GM12878 (cell line): Measurements from ENCODE around the gene ITPR3. TPM values are rescaled to one million over a fixed set of nuclear protein-coding genes. Genes with fewer than 3 reads are reported as not detected.

Experiments used
- ATAC-seq: fragments of 200-7000 bp; cut with Tn5 transposase; 3 replicates; pipeline ENCODE4 v1.9.1; 2020; ENCODE audit warnings: mild to moderate bottlenecking, moderate library complexity
- BruUV-seq: library from RNA; stranded (reverse); fragments of 400-500 nt; replicated peaks from 2 replicates; lab custom pipeline; 2021; lab: Mats Ljungman, UMichigan
- CTCF ChIA-PET: fragments of 300-600 bp; sonication (Branson Sonifier 250); formaldehyde crosslinking; extraction: SDS; loops from one replicate; lab custom pipeline; 2021; ENCODE audit warnings: inconsistent platforms; lab: Yijun Ruan, JAX
- POLR2A ChIA-PET: fragments of 350-600 bp; formaldehyde crosslinking; extraction: SDS; loops from one replicate; lab custom pipeline; 2021; ENCODE audit warnings: inconsistent platforms; lab: Charles Lee
- RAD21 ChIA-PET: fragments of 300-600 bp; sonication (Branson Sonifier 250); formaldehyde crosslinking; loops from one replicate; lab custom pipeline; 2023; ENCODE audit warnings: antibody characterized with exemption; ENCODE audit not compliant: unreplicated experiment; lab: Charles Lee
- SMC1A ChIA-PET: fragments of 300-600 bp; sonication (Branson Sonifier 250); formaldehyde crosslinking; loops from one replicate; lab custom pipeline; 2023; ENCODE audit not compliant: unreplicated experiment, uncharacterized antibody; lab: Charles Lee
- DNase-seq: peaks from one replicate; pipeline ENCODE4 v3.0.0-alpha.2; 2011; ENCODE audit warnings: low read depth, low spot score
- FAIRE-seq: peaks from 3 replicates; lab custom pipeline; 2011; peaks lifted over from hg19 to GRCh38; lab: Jason Lieb, UNC
- H2AFZ ChIP-seq: 2 replicates; pipeline ENCODE4 v1.6.0; 2011; ENCODE audit warnings: low read depth, low read length, control low read depth; ENCODE audit not compliant: control insufficient read depth
- H3K27ac ChIP-seq: 2 replicates; pipeline ENCODE4 v1.5.1; 2011; ENCODE audit warnings: control low read depth; ENCODE audit not compliant: control insufficient read depth, insufficient read depth
- H3K27me3 ChIP-seq, 2 experiments: replicated peaks in 1 of 2; 2 replicates each; pipeline versions ENCODE4 v1.6.0 to v1.6.1; 2011; ENCODE audit warnings: low read length in 1 of 2; ENCODE audit not compliant: control insufficient read depth in 2 of 2, insufficient read depth in 2 of 2
- H3K36me3 ChIP-seq, 2 experiments: 2 replicates each; pipeline ENCODE4 v1.5.1; 2011; ENCODE audit warnings: low read length in 1 of 2; ENCODE audit not compliant: control insufficient read depth in 2 of 2, insufficient read depth in 2 of 2
- H3K4me1 ChIP-seq: 2 replicates; pipeline ENCODE4 v1.6.1; 2011; ENCODE audit warnings: mild to moderate bottlenecking, low read length, moderate library complexity, mixed read lengths; ENCODE audit not compliant: control insufficient read depth, insufficient read depth
- H3K4me2 ChIP-seq: 2 replicates; pipeline ENCODE4 v1.6.0; 2011; ENCODE audit warnings: control low read depth; ENCODE audit not compliant: control insufficient read depth, insufficient read depth
- H3K4me3 ChIP-seq: fragments of 200-600 bp; sonication (generic); 2 replicates; pipeline ENCODE4 v1.5.1; 2016
- H3K79me2 ChIP-seq: 2 replicates; pipeline ENCODE4 v1.6.0; 2011; ENCODE audit warnings: low read length; ENCODE audit not compliant: control insufficient read depth, insufficient read depth
- H3K9ac ChIP-seq: 2 replicates; pipeline ENCODE4 v1.8.0; 2011; ENCODE audit warnings: low read length, control low read depth, mixed read lengths; ENCODE audit not compliant: control insufficient read depth, insufficient read depth
- H3K9me3 ChIP-seq: replicated peaks from 3 replicates; pipeline ENCODE4 v1.5.1; 2011; ENCODE audit warnings: mild to moderate bottlenecking, low read length; ENCODE audit not compliant: control insufficient read depth, insufficient read depth
- H4K20me1 ChIP-seq: 2 replicates; pipeline ENCODE4 v1.6.0; 2011; ENCODE audit not compliant: control insufficient read depth, insufficient read depth
- CBX5 ChIP-seq: sonication (generic); IDR thresholded peaks from 2 replicates; pipeline ENCODE4 v1.6.1; 2016; ENCODE audit warnings: low read depth, moderate library complexity, mild to moderate bottlenecking, inconsistent platforms
- CHD4 ChIP-seq: fragments of 200-600 bp; sonication (generic); IDR thresholded peaks from 2 replicates; pipeline ENCODE4 v1.6.1; 2016; ENCODE audit warnings: mild to moderate bottlenecking
- CREM ChIP-seq: IDR thresholded peaks from 2 replicates; pipeline ENCODE4 v1.6.1; 2014; ENCODE audit warnings: antibody characterized with exemption, low read depth
- CUX1 ChIP-seq: IDR thresholded peaks from 2 replicates; pipeline ENCODE4 v1.6.1; 2012; ENCODE audit warnings: improper control_type of control experiment, low read depth, low read length; ENCODE audit not compliant: insufficient replicate concordance
- DPF2 ChIP-seq: fragments of 450-650 bp; IDR thresholded peaks from 2 replicates; pipeline ENCODE4 v1.6.1; 2017; ENCODE audit warnings: mild to moderate bottlenecking
- GABPA ChIP-seq: IDR thresholded peaks from 2 replicates; pipeline ENCODE4 v1.6.1; 2014; ENCODE audit warnings: antibody characterized with exemption, low read depth, mild to moderate bottlenecking, inconsistent platforms
- HCFC1 ChIP-seq: fragments of 150-350 bp; IDR thresholded peaks from 2 replicates; pipeline ENCODE4 v1.6.1; 2014; ENCODE audit warnings: low read length
- NBN ChIP-seq: fragments of 450-650 bp; IDR thresholded peaks from 2 replicates; pipeline ENCODE4 v1.6.1; 2016
- RB1 ChIP-seq: fragments of 450-650 bp; formaldehyde crosslinking; IDR thresholded peaks from 2 replicates; pipeline ENCODE4 v1.6.1; 2017; ENCODE audit warnings: mild to moderate bottlenecking, borderline replicate concordance
- RUNX3 ChIP-seq: IDR thresholded peaks from 2 replicates; pipeline ENCODE4 v1.6.1; 2012; ENCODE audit warnings: low read length, inconsistent platforms
- USF2 ChIP-seq: IDR thresholded peaks from 2 replicates; pipeline ENCODE4 v1.6.1; 2011; ENCODE audit warnings: low read depth, low read length, improper control_type of control experiment, borderline replicate concordance
- WGBS: methylation state at CpG from one replicate; pipeline ENCODE4 v1.1.6; 2016; ENCODE audit warnings: low lambda C conversion rate; ENCODE audit not compliant: insufficient replicate concordance, insufficient coverage; ENCODE audit errors: missing lambda C conversion rate; 5-methylcytosine and 5-hydroxymethylcytosine counted together
- in situ Hi-C: fragments of 300-500 bp; cut with MboI; formaldehyde crosslinking; loops from 9 replicates; pipeline ENCODE4 v1.14.3; 2018; ENCODE audit warnings: mixed read lengths
- intact Hi-C: fragments of 100-400 bp; cut with micrococcal nuclease; formaldehyde crosslinking; loops from one replicate; pipeline ENCODE4 v1.14.2; 2022; ENCODE audit not compliant: unreplicated experiment
- polyA plus RNA-seq, 11 experiments: library from polyadenylated mRNA; depleted of rRNA in 4 of 11; unstranded in 6 of 11; stranded (reverse) in 5 of 11; fragments of >200 nt; fragmentation: Nextera tagmentation in 4 of 11; fragmentation: Illumina TruSeq in 1 of 11; extraction: Ambion mirVana in 4 of 11; extraction: Trizol in 1 of 11; gene quantifications; 1 replicate in 1 of 11; 2 replicates in 10 of 11; pipeline versions ENCODE4 v1.2.1 to v1.2.3, GENCODE V29; 2011 to 2016; ENCODE audit warnings: inconsistent platforms in 2 of 11, missing spikeins in 2 of 11, low read depth in 1 of 11
- total RNA-seq, 4 experiments: library from RNA; depleted of rRNA in 3 of 4; stranded (reverse); fragments of >200 nt in 3 of 4; fragmentation: Illumina TruSeq in 1 of 4; extraction: Trizol in 1 of 4; gene quantifications; 2 replicates each; pipeline versions ENCODE4 v1.2.1 to v1.2.3, GENCODE V29; 2013 to 2021
- TF ChIP-seq, protein P1 (sequence below): IDR thresholded peaks from 2 replicates; pipeline ENCODE4 v1.6.1; 2011; ENCODE audit warnings: borderline replicate concordance, low read depth, mild to moderate bottlenecking, moderate library complexity, low read length; ENCODE audit not compliant: insufficient read depth, poor library complexity, severe bottlenecking
- TF ChIP-seq, protein P2 (sequence below): fragments of 450-650 bp; formaldehyde crosslinking; IDR thresholded peaks from 2 replicates; pipeline ENCODE4 v1.5.0; 2022; ENCODE audit warnings: mild to moderate bottlenecking, missing genetic modification characterization

Gene ITPR3
- total and polyA plus RNA-seq, 10 of the 15 experiments (the other 5 are each of a cell fraction or from before 2014, with no cell fraction given): 0.32 to 34.0 (median 11.9) TPM

GRCh38 chr6:33738879-33739278 is 117.8 kb downstream of the ITPR3 start (continued):
- no peak for TF ChIP-seq RB1
- no peak for TF ChIP-seq DPF2
- TF ChIP-seq NBN: no peak

- no peak for FAIRE-seq
- intact Hi-C loops (no loop called here), in situ Hi-C loops (no loop called here)
- 13% methylated on average over 5 of the region's 5 CpGs for WGBS
- Histone ChIP-seq H3K79me2 (no peaks in the 10 kb centered on the region), H3K9me3 (no peaks in the 10 kb centered on the region), H3K4me2 (no peak overlapping the region), H4K20me1 (no peaks in the 10 kb centered on the region), H3K27ac (no peak overlapping the region), H3K4me3 (no peak overlapping the region), H2AFZ (no peak overlapping the region), H3K27me3 (no peaks in the 10 kb centered on the region; a peak in 1 of 4 replicates), H3K9ac (no peak overlapping the region), H3K36me3 (no peaks in the 10 kb centered on the region), H3K4me1 (no peaks in the 10 kb centered on the region)
- RAD21 ChIA-PET: no interaction called here
- POLR2A ChIA-PET: no interaction called here
- DNase-seq: no peak
- no TSS peak for BruUV-seq
- CTCF ChIA-PET: no interaction called here
- no peak for ATAC-seq
- SMC1A ChIA-PET: interaction anchor here (0.8 kb wide), 1 partner anchor 25 kb away, joined by 3 read pairs; no protein-coding TSS in a partner anchor
- TF ChIP-seq CHD4 (no peak), CUX1 (no peak), HCFC1 (no peak), CBX5 (no peak), USF2 (no peak), CREM (no peak), RUNX3 (no peak), GABPA (no peak)
- TF ChIP-seq, protein P1, sequence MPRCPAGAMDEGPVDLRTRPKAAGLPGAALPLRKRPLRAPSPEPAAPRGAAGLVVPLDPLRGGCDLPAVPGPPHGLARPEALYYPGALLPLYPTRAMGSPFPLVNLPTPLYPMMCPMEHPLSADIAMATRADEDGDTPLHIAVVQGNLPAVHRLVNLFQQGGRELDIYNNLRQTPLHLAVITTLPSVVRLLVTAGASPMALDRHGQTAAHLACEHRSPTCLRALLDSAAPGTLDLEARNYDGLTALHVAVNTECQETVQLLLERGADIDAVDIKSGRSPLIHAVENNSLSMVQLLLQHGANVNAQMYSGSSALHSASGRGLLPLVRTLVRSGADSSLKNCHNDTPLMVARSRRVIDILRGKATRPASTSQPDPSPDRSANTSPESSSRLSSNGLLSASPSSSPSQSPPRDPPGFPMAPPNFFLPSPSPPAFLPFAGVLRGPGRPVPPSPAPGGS: no peak
- TF ChIP-seq, protein P2, sequence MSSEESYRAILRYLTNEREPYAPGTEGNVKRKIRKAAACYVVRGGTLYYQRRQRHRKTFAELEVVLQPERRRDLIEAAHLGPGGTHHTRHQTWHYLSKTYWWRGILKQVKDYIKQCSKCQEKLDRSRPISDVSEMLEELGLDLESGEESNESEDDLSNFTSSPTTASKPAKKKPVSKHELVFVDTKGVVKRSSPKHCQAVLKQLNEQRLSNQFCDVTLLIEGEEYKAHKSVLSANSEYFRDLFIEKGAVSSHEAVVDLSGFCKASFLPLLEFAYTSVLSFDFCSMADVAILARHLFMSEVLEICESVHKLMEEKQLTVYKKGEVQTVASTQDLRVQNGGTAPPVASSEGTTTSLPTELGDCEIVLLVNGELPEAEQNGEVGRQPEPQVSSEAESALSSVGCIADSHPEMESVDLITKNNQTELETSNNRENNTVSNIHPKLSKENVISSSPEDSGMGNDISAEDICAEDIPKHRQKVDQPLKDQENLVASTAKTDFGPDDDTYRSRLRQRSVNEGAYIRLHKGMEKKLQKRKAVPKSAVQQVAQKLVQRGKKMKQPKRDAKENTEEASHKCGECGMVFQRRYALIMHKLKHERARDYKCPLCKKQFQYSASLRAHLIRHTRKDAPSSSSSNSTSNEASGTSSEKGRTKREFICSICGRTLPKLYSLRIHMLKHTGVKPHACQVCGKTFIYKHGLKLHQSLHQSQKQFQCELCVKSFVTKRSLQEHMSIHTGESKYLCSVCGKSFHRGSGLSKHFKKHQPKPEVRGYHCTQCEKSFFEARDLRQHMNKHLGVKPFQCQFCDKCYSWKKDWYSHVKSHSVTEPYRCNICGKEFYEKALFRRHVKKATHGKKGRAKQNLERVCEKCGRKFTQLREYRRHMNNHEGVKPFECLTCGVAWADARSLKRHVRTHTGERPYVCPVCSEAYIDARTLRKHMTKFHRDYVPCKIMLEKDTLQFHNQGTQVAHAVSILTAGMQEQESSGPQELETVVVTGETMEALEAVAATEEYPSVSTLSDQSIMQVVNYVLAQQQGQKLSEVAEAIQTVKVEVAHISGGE (CRISPR knock-in tag): no peak
Observed at GRCh38 chr6:33739571-33739970, 118.4 kb downstream of the ITPR3 start.
